GM12801 (cell line): ENCODE measurements around the gene MISP3.

Source experiments
- TF ChIP-seq, protein P1 (sequence below): IDR thresholded peaks from one replicate; pipeline ENCODE4 v1.5.1; 2011; ENCODE audit warnings: control low read depth; ENCODE audit not compliant: insufficient read length; ENCODE audit errors: extremely low read depth

MISP3 gene

DNA sequence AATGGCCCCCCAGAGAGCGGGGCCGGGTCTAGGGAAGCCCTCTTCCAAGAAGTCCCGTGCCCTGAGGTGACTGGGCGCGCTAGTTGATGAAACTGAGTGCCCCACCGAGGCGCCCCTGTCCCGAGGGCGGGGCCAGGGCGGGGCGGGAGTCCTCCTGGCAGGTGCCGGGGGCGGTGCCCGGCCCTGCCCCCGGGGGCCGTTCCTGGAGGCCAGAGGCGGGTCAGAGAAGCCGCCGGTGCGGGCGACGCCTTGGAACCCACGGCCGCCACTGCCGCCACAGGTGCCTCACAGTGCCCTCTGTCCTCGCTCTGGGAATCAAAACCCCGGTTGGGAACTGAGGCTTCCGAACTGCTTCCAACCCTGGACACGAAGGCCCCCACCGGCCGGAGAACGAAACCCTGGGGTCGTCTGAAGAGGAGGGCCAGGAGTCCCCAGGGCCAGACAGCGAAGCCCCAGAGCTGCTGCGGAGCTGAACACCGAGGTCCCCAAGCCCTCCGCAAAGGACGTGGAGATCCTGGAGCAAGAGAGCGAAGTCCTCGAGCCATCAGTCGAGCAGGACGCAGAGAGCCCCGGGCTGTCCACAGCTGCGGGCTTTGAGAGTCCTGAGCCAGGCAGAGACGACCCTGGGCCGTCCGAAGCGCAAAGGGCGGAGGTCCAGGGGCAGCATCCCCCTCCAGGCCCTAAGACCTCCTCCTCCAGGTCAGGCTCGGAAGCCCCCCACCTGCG is at the start of gene MISP3:
TSS of gene MISP3 (plus strand) at position 252 of the 726 bp plus-strand sequence. CDS start 524 bp downstream, outside the sequence.
- TF ChIP-seq, protein P1, sequence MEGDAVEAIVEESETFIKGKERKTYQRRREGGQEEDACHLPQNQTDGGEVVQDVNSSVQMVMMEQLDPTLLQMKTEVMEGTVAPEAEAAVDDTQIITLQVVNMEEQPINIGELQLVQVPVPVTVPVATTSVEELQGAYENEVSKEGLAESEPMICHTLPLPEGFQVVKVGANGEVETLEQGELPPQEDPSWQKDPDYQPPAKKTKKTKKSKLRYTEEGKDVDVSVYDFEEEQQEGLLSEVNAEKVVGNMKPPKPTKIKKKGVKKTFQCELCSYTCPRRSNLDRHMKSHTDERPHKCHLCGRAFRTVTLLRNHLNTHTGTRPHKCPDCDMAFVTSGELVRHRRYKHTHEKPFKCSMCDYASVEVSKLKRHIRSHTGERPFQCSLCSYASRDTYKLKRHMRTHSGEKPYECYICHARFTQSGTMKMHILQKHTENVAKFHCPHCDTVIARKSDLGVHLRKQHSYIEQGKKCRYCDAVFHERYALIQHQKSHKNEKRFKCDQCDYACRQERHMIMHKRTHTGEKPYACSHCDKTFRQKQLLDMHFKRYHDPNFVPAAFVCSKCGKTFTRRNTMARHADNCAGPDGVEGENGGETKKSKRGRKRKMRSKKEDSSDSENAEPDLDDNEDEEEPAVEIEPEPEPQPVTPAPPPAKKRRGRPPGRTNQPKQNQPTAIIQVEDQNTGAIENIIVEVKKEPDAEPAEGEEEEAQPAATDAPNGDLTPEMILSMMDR, result no peak

DNA sequence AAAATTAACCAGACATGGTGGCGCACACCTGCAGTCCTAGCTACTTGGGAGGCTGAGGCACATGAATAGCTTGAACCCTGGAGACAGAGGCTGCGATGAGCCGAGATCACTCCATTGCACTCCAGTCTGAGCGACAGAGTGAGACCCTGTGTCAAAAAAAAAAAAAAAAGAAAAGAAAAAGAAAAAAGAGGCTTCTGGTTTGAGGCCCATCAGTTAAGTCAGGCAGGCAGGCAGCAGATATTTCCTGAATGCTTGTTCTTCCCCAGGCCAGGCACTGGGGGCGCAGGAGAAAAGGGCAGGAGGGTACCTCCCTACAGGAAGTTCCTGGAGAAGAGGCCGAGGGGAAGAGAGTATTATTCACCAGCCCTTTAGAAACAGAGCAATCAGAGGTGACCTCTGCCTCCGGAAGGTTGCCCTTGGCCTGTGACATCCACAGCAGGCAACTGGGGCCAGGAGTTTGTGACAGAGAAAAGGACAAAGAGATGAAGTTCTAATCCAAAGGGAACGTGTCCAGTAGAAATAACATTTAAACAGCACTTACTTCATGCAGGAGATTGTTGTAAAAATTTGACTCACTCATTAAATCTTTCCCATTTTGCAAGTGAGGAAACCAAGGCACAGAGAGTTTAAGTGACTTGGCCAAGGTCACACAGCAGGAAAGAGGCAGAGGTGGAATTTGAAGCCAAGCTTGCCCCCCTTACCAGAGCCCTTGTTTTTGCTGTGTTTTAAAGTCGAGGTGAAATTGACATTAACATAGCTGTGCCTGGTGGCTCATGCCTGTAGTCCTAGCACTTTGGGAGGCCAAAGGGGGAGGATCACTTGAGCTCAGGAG is 49.0 kb upstream of the MISP3 start:
- TF ChIP-seq, protein P1, result no peak

DNA sequence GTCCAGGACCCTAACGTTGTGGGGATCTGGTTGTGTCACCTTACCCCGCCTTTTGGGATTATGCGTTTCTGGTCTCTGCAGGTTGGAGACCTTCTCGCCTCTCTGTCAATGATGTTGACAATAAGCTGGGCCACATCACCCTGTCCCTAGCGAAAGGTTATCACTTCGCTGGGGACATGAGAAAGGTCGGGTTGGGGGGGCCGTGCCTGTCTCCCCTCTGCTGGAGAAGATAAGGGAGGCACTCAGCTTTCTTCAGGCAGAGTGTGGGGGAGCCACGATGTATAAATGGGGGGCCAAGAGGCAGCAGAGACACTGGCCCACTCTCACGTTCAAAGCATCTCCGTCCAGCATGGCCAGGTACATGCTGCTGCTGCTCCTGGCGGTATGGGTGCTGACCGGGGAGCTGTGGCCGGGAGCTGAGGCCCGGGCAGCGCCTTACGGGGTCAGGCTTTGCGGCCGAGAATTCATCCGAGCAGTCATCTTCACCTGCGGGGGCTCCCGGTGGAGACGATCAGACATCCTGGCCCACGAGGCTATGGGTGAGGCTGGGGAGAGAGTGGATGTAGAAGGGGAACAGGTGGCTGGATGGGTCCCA is 44.6 kb upstream of the MISP3 start, which contains the start of gene RLN3:
TSS of gene RLN3 (plus strand) at position 293 of the 595 bp plus-strand sequence. CDS start at position 350, 57 bp downstream.
- TF ChIP-seq, protein P1, result no peak

DNA sequence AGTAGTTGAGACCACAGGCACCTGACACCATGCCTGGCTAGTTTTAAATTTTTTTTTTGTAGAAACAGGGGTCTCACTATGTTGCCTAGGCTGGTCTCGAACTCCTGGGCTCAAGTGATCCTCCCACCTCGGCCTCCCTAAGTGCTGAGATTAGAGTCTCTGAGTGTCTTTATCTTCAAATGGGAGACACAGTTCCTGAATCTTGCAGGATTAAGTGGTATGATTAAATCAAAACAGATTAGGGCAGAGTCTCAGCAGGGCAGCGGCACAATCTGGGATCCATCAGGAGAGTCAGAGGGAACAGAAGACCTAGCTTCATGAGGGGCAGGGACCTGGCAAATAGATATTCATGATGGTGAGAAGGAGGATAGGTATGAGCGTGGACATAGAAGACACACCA is 43.7 kb upstream of the MISP3 start:
- TF ChIP-seq, protein P1, result no peak

DNA sequence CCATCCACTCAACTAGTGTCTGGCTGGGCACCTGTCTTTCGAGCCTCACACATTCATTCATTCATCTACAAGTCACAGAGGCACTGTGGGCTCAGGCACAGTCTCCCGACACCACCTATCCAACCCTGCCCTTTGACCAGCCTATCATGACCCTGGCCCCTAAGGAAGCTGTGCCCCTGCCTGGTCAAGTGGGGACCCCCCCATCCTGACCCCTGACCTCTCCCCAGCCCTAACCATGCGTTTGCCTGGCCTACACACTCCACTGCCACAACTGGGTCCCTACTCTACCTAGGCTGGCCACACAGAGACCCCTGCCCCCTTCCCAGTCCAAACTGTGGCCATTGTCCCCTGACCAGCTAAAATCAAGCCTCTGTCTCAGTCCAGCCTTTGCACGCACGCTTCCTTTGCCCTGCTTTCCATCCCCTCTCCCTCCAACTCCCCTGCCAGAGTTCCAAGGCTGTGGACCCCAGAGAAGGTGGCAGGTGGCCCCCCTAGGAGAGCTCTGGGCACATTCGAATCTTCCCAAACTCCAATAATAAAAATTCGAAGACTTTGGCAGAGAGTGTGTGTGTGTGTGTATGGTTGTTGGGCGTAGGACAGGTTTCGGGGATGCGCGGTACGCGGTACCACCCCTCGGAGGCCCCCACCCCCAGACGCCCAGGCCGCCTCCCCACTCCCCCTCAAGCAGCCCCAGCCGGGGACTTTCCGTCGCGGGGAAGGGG is 41.4 kb upstream of the MISP3 start:
- TF ChIP-seq, protein P1, result no peak

DNA sequence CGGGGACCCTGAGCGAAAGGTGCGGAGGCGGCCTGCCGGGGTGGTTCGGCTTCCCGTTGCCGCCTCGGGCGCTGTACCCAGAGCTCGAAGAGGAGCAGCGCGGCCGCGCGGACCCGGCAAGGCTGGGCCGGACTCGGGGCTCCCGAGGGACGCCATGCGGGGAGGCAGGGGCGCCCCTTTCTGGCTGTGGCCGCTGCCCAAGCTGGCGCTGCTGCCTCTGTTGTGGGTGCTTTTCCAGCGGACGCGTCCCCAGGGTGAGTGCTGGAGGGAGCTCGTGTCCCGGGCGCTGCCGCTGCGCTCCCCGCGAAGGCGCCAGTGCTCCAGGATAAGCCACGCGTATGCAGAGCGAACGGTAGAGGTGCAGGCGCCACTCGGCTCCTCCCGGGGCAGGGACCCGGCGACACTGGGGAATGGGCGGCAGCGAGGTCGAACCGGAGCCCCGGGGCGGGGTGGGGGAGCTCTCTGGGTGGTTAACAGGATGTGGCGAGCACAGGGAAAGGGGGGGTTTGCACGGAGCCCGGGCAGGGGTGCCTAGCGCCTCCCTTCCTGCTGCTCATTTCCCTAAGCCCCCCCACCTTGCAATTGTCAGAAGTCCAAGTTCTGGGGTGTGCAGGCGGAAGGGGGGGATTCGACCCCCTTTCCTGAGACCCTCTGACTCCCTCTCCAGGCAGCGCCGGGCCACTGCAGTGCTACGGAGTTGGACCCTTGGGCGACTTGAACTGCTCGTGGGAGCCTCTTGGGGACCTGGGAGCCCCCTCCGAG is 40.7 kb upstream of the MISP3 start, which contains the start of gene IL27RA:
TSS of gene IL27RA (plus strand) at position 44 of the 762 bp plus-strand sequence. CDS start at position 155, 111 bp downstream.
- TF ChIP-seq, protein P1, result no peak
